Dendritic cell treated with granulocyte-macrophage colony-stimulating factor and Interleukin-4, amounts not matched to agents 40 ng/mL and 50 ng/mL, for 4 days (primary cell): ENCODE results near the gene COPS7A.
"Not testable (repeated sequence)": the region's sequence is repeated elsewhere in the genome, so short reads cannot be mapped to it uniquely, and the experiment has no call there.

ENCODE experiments used
- H3K27ac Mint-ChIP-seq: one replicate; pipeline ENCODE4 v1.8.0; 2022; ENCODE audit warnings: mild to moderate bottlenecking, mixed read lengths
- H3K27me3 Mint-ChIP-seq: one replicate; pipeline ENCODE4 v1.8.0; 2022; ENCODE audit warnings: mild to moderate bottlenecking, mixed read lengths
- H3K36me3 Mint-ChIP-seq: one replicate; pipeline ENCODE4 v1.8.0; 2022; ENCODE audit warnings: low read depth, mixed read lengths
- H3K4me1 Mint-ChIP-seq: one replicate; pipeline ENCODE4 v1.8.0; 2022; ENCODE audit warnings: low read depth, mixed read lengths
- H3K4me3 Mint-ChIP-seq: one replicate; pipeline ENCODE4 v1.8.0; 2022; ENCODE audit warnings: mild to moderate bottlenecking, moderate library complexity, mixed read lengths
- H3K9me3 Mint-ChIP-seq: one replicate; pipeline ENCODE4 v1.8.0; 2022; ENCODE audit warnings: mixed read lengths
- intact Hi-C: fragments of 100-400 bp; cut with micrococcal nuclease; formaldehyde crosslinking; loops from one replicate; pipeline ENCODE4 v1.15.0; 2022

Gene COPS7A

GRCh38 chr12:6724409-6724797, 557 bp downstream of the COPS7A start:
- Mint-ChIP-seq H3K4me1 (peaks cover 32% of the 10 kb centered on the region), H3K4me3 (peak overlapping the region; percentile 93), H3K27ac (peak overlapping the region; percentile 88), H3K27me3 (peaks cover 2% of the 10 kb centered on the region), H3K36me3 (peaks cover 48% of the 10 kb centered on the region), H3K9me3 (no peaks in the 10 kb centered on the region)
- intact Hi-C loops: loop anchor here (1.0 kb wide), 1 partner anchor 35 kb away; the partner anchor contains the start of gene ZNF384

GRCh38 chr12:6725350-6725749, 1.5 kb downstream of the COPS7A start:
- Mint-ChIP-seq H3K4me3 (no peak overlapping the region), H3K36me3 (peaks cover 58% of the 10 kb centered on the region), H3K9me3 (no peaks in the 10 kb centered on the region), H3K27me3 (no peaks in the 10 kb centered on the region), H3K27ac (no peak overlapping the region), H3K4me1 (peaks cover 38% of the 10 kb centered on the region)
- intact Hi-C loops: no loop called here

- no peak overlapping the region for H3K27ac Mint-ChIP-seq
- intact Hi-C loops: no loop called here
- peaks cover 85% of the 10 kb centered on the region for H3K36me3 Mint-ChIP-seq
- no peak overlapping the region for H3K4me3 Mint-ChIP-seq
- H3K9me3 Mint-ChIP-seq: no peaks in the 10 kb centered on the region
- peaks cover 32% of the 10 kb centered on the region for H3K4me1 Mint-ChIP-seq
- H3K27me3 Mint-ChIP-seq: no peaks in the 10 kb centered on the region
These were observed 5.3 kb downstream of the COPS7A start for GRCh38 chr12:6729186-6729585.

- H3K36me3 Mint-ChIP-seq: peaks cover 91% of the 10 kb centered on the region
- intact Hi-C loops: no loop called here
- no peaks in the 10 kb centered on the region for H3K27me3 Mint-ChIP-seq
- no peak overlapping the region for H3K4me3 Mint-ChIP-seq
- H3K9me3 Mint-ChIP-seq: no peaks in the 10 kb centered on the region
- no peak overlapping the region for H3K27ac Mint-ChIP-seq
- H3K4me1 Mint-ChIP-seq: peaks cover 26% of the 10 kb centered on the region
These were observed 6.3 kb downstream of the COPS7A start for GRCh38 chr12:6730169-6730568.

- Mint-ChIP-seq H3K27me3 (no peaks in the 10 kb centered on the region), H3K4me3 (no peak overlapping the region), H3K9me3 (no peaks in the 10 kb centered on the region), H3K27ac (no peak overlapping the region), H3K4me1 (peaks cover 8% of the 10 kb centered on the region), H3K36me3 (peaks cover 68% of the 10 kb centered on the region)
- intact Hi-C loops: loop anchor here (1.0 to 5.0 kb wide), 2 partner anchors 45 to 93 kb away; partner anchors contain the start of gene P3H3
These were observed 10.9 kb downstream of the COPS7A start for GRCh38 chr12:6734506-6735387.

GRCh38 chr12:6735448-6736191, 11.8 kb downstream of the COPS7A start:
- Mint-ChIP-seq H3K36me3 (peaks cover 60% of the 10 kb centered on the region), H3K9me3 (no peaks in the 10 kb centered on the region), H3K4me1 (peaks cover 5% of the 10 kb centered on the region), H3K4me3 (no peak overlapping the region), H3K27me3 (no peaks in the 10 kb centered on the region), H3K27ac (peak overlapping the region; percentile 41)
- intact Hi-C loops: loop anchor here (1.0 to 5.0 kb wide), 2 partner anchors 44 to 92 kb away; partner anchors contain the start of gene P3H3

GRCh38 chr12:6736754-6737153, 12.9 kb downstream of the COPS7A start:
- intact Hi-C loops: loop anchor here (5.0 kb wide), 1 partner anchor 91 kb away; the partner anchor contains the start of gene P3H3
- H3K36me3 Mint-ChIP-seq: peaks cover 48% of the 10 kb centered on the region
- H3K27me3 Mint-ChIP-seq: no peaks in the 10 kb centered on the region
- no peaks in the 10 kb centered on the region for H3K9me3 Mint-ChIP-seq
- peaks cover 5% of the 10 kb centered on the region for H3K4me1 Mint-ChIP-seq
- H3K4me3 Mint-ChIP-seq: no peak overlapping the region
- no peak overlapping the region for H3K27ac Mint-ChIP-seq

- H3K4me3 Mint-ChIP-seq, H3K36me3 Mint-ChIP-seq, H3K27ac Mint-ChIP-seq, intact Hi-C loops, H3K27me3 Mint-ChIP-seq, H3K9me3 Mint-ChIP-seq: not testable (repeated sequence)
- peaks cover 22% of the 10 kb centered on the region for H3K4me1 Mint-ChIP-seq
These were observed 18.2 kb downstream of the COPS7A start for GRCh38 chr12:6742080-6742479.

GRCh38 chr12:6742834-6743233, 19.0 kb downstream of the COPS7A start:
- H3K4me3 Mint-ChIP-seq: no peak overlapping the region
- H3K27ac Mint-ChIP-seq: no peak overlapping the region
- H3K9me3 Mint-ChIP-seq: no peaks in the 10 kb centered on the region
- peaks cover 30% of the 10 kb centered on the region for H3K4me1 Mint-ChIP-seq
- H3K27me3 Mint-ChIP-seq: no peaks in the 10 kb centered on the region
- H3K36me3 Mint-ChIP-seq: peaks cover 17% of the 10 kb centered on the region
- intact Hi-C loops: no loop called here

GRCh38 chr12:6743300-6743699, 19.5 kb downstream of the COPS7A start:
- peaks cover 22% of the 10 kb centered on the region for H3K36me3 Mint-ChIP-seq
- H3K27me3 Mint-ChIP-seq, intact Hi-C loops, H3K9me3 Mint-ChIP-seq, H3K4me3 Mint-ChIP-seq, H3K27ac Mint-ChIP-seq: not testable (repeated sequence)
- H3K4me1 Mint-ChIP-seq: peaks cover 34% of the 10 kb centered on the region

GRCh38 chr12:6745741-6746525, 22.1 kb downstream of the COPS7A start:
- Mint-ChIP-seq H3K4me3 (no peak overlapping the region), H3K27me3 (no peaks in the 10 kb centered on the region), H3K27ac (peak overlapping the region; percentile 62), H3K9me3 (no peaks in the 10 kb centered on the region), H3K36me3 (peaks cover 48% of the 10 kb centered on the region), H3K4me1 (peaks cover 39% of the 10 kb centered on the region)
- intact Hi-C loops: no loop called here

- Mint-ChIP-seq H3K4me1 (peaks cover 52% of the 10 kb centered on the region), H3K9me3 (no peaks in the 10 kb centered on the region), H3K27me3 (no peaks in the 10 kb centered on the region), H3K27ac (peak overlapping the region; percentile 28), H3K36me3 (peaks cover 60% of the 10 kb centered on the region), H3K4me3 (no peak overlapping the region)
- intact Hi-C loops: no loop called here
These were observed 23.4 kb downstream of the COPS7A start for GRCh38 chr12:6747216-6747615.

GRCh38 chr12:6748761-6749160, 24.9 kb downstream of the COPS7A start:
- H3K36me3 Mint-ChIP-seq: peaks cover 70% of the 10 kb centered on the region
- peaks cover 64% of the 10 kb centered on the region for H3K4me1 Mint-ChIP-seq
- no peaks in the 10 kb centered on the region for H3K9me3 Mint-ChIP-seq
- no peak overlapping the region for H3K4me3 Mint-ChIP-seq
- intact Hi-C loops: no loop called here
- H3K27me3 Mint-ChIP-seq: no peaks in the 10 kb centered on the region
- no peak overlapping the region for H3K27ac Mint-ChIP-seq
